ENCODE results near the gene GDA.

The GDA gene

DNA sequence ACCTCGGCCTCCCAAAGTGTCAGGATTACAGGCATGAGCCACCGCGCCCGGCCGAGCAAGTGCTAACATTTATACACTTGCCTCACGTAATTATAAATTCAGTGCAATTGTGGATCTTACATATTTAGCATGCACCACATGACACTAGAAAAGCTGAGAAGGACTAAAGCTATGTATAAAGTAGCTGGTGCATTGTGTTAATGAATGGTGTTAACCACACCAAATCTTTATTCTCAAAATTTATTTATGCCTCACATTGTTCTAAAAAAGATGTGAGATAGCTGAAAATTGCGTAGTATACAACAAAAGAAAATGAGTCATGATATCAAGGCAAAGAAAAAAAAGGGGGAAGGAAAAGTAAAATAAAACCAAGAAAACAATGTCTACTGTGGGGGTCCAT lies 54.8 kb downstream of the GDA start:
- Histone ChIP-seq H3K9me3 (no peaks in the 10 kb centered on the region), H3K27ac (no peak overlapping the region), H3K36me3 (no peaks in the 10 kb centered on the region), H3K4me1 (no peaks in the 10 kb centered on the region), H3K27me3 (no peaks in the 10 kb centered on the region), H3K4me3 (no peak overlapping the region)
- DNase-seq, result no peak
- TF ChIP-seq, protein P1, sequence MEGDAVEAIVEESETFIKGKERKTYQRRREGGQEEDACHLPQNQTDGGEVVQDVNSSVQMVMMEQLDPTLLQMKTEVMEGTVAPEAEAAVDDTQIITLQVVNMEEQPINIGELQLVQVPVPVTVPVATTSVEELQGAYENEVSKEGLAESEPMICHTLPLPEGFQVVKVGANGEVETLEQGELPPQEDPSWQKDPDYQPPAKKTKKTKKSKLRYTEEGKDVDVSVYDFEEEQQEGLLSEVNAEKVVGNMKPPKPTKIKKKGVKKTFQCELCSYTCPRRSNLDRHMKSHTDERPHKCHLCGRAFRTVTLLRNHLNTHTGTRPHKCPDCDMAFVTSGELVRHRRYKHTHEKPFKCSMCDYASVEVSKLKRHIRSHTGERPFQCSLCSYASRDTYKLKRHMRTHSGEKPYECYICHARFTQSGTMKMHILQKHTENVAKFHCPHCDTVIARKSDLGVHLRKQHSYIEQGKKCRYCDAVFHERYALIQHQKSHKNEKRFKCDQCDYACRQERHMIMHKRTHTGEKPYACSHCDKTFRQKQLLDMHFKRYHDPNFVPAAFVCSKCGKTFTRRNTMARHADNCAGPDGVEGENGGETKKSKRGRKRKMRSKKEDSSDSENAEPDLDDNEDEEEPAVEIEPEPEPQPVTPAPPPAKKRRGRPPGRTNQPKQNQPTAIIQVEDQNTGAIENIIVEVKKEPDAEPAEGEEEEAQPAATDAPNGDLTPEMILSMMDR (IDR thresholded peaks at IDR 0.05), result no peak
- intact Hi-C loops (cut with DNase I; ENCODE audit: low total_unique reads), result no loop called here

DNA sequence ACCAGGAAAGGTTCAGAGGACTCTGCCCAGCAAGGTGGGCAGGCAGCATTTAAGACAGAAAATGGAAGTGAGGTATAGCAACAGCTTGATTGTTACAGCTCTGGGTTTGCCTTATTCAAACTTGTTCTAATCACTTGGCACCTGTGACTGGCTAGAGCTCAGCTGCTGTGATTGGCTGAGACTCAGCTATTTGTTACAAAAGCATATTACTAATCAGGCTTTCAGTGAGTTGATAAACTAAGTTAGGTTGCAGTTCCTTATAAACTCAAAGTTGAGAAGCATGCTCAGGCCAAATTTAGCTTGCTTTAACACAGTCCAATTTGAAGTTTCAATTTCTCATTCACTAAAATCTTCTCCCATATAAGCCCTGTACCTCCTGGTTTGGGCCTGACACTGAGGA lies 56.3 kb downstream of the GDA start:
- TF ChIP-seq, protein P1 (IDR thresholded peaks at IDR 0.05), result no peak
- Histone ChIP-seq H3K36me3 (no peaks in the 10 kb centered on the region), H3K4me1 (no peaks in the 10 kb centered on the region), H3K27ac (no peak overlapping the region), H3K9me3 (no peaks in the 10 kb centered on the region), H3K27me3 (no peaks in the 10 kb centered on the region), H3K4me3 (no peak overlapping the region)
- DNase-seq, result no peak
- intact Hi-C loops (cut with DNase I; ENCODE audit: low total_unique reads), result no loop called here

DNA sequence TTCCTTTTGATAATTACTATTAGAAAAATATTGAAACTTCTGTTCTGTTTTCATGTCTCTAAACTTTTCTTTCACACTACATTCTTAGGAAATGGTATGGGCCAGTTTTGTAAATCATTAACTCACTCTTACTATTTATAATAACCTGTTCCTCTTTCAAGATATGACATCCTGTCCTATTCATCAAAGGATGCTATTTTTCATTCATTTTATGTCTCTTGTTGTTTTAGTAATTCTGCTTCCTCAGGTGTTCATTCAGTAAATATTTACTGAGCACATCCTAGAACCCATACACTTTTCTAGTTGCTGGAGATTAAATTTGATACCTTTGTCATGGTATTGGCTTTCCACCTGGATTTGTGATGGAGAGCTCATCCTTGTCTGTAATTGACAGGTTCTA lies 58.0 kb downstream of the GDA start:
- DNase-seq, result no peak
- Histone ChIP-seq H3K27me3 (peaks cover 0 to 6% of the 10 kb centered on the region in 2 donors), H3K4me1 (no peaks in the 10 kb centered on the region), H3K9me3 (no peaks in the 10 kb centered on the region), H3K27ac (no peak overlapping the region), H3K4me3 (no peak overlapping the region), H3K36me3 (no peaks in the 10 kb centered on the region)
- TF ChIP-seq, protein P1 (IDR thresholded peaks at IDR 0.05), result no peak
- intact Hi-C loops (cut with DNase I; ENCODE audit: low total_unique reads), result no loop called here

DNA sequence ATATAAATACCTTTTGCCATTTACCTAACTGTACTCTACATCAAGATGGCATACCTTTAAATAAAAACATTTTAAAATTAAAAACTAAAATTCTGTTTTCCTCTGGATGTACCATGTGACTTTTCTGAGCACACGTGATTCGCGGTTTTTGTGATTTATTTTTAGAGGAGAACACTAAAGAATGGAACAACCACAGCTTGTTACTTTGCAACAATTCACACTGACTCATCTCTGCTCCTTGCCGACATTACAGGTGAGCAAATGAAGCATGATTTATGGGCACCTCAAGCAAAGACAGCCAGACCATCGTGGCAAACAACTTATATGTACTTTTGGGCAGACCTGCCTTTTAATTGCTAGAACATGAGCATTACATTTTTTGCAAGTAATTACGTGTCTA lies 61.3 kb downstream of the GDA start:
- H3K4me3 ChIP-seq, result no peak overlapping the region
- no peaks in the 10 kb centered on the region for H3K9me3 ChIP-seq
- no peaks in the 10 kb centered on the region for H3K4me1 ChIP-seq
- TF ChIP-seq, protein P1 (IDR thresholded peaks at IDR 0.05), result no peak
- H3K36me3 ChIP-seq, result no peaks in the 10 kb centered on the region
- intact Hi-C loops (cut with DNase I; ENCODE audit: low total_unique reads), result no loop called here
- no peak for DNase-seq
- H3K27me3 ChIP-seq, result peaks cover 0 to 6% of the 10 kb centered on the region in 2 donors
- H3K27ac ChIP-seq, result no peak overlapping the region

DNA sequence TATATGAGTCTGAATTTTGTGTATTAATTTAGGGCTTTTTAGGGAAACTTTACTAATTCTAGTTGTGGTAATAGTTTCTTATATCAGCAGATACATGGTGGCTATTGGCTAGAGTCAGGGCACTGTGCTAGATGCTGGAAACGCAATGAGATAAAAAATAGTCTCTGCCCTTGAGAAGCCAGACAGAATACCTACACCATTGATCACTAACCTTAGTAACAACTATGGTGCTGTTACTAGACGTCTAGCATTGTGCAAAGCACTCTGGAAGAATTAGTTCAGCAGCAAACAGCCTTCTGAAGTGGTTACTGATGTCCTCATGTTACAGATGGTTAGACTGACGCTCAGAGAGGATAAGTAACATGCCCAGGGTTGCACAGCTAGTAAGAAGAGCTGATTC lies 61.8 kb downstream of the GDA start:
- H3K4me1 ChIP-seq, result no peaks in the 10 kb centered on the region
- TF ChIP-seq, protein P1 (IDR thresholded peaks at IDR 0.05), result no peak
- H3K36me3 ChIP-seq, result no peaks in the 10 kb centered on the region
- intact Hi-C loops (cut with DNase I; ENCODE audit: low total_unique reads), result no loop called here
- H3K4me3 ChIP-seq, result no peak overlapping the region
- H3K27ac ChIP-seq, result no peak overlapping the region
- peaks cover 0 to 6% of the 10 kb centered on the region in 2 donors for H3K27me3 ChIP-seq
- DNase-seq, result no peak
- peaks cover 0 to 3% (median 0%) of the 10 kb centered on the region in 3 donors for H3K9me3 ChIP-seq

DNA sequence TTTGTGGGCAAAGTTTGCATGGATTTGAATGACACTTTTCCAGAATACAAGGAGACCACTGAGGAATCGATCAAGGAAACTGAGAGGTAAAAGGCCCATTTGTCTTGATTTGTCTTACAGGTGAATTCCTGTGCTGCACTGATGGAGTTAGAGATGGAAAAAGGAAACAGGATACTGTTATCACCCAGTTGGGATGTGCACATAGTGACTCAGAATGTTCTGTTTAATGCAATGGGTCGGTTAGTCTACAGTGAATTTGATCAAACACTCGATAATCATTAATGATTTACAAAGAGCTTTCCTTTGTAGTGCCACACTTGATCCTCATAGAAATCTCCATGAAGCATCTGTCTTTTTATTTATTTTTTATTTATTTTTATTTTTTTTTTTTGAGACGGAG lies 64.7 kb downstream of the GDA start:
- H3K4me3 ChIP-seq, result no peak overlapping the region
- H3K4me1 ChIP-seq, result no peaks in the 10 kb centered on the region
- peaks cover 0 to 6% of the 10 kb centered on the region in 2 donors for H3K27me3 ChIP-seq
- H3K9me3 ChIP-seq, result peaks cover 0 to 5% (median 0%) of the 10 kb centered on the region in 3 donors
- intact Hi-C loops (cut with DNase I; ENCODE audit: low total_unique reads), result no loop called here
- no peaks in the 10 kb centered on the region for H3K36me3 ChIP-seq
- no peak for DNase-seq
- H3K27ac ChIP-seq, result no peak overlapping the region
- TF ChIP-seq, protein P1 (IDR thresholded peaks at IDR 0.05), result no peak
